Duodenal mucosa (tissue), 2 donors: ENCODE results near the gene BOD1L1.
A peak's percentile ranks its signal among the peaks of the same experiment; 100 is the strongest.

ENCODE experiments used
- H3K27ac ChIP-seq: one replicate; pipeline ENCODE4 v1.7.0; 2013; ENCODE audit warnings: low read depth, low read length
- H3K27me3 ChIP-seq, 2 donors: one replicate each; pipeline ENCODE4 v1.7.0; 2013; ENCODE audit warnings: low read length in 2 of 2, control low read depth in 1 of 2; ENCODE audit not compliant: insufficient read depth in 2 of 2, control insufficient read depth in 1 of 2
- H3K36me3 ChIP-seq, 2 donors: one replicate each; pipeline ENCODE4 v1.7.0; 2013; ENCODE audit warnings: low read length in 2 of 2, control low read depth in 1 of 2; ENCODE audit not compliant: insufficient read depth in 2 of 2, control insufficient read depth in 1 of 2
- H3K4me1 ChIP-seq, 2 donors: one replicate each; pipeline ENCODE4 v1.7.0; 2013; ENCODE audit warnings: low read length in 2 of 2, control low read depth in 1 of 2; ENCODE audit not compliant: insufficient read depth in 2 of 2, control insufficient read depth in 1 of 2
- H3K4me3 ChIP-seq, 2 donors: one replicate each; pipeline ENCODE4 v1.7.0; 2013; ENCODE audit warnings: low read length in 2 of 2, low read depth in 1 of 2
- H3K9ac ChIP-seq, 2 donors: one replicate each; pipeline ENCODE4 v1.7.0; 2013; ENCODE audit warnings: low read length in 2 of 2, low read depth in 1 of 2
- H3K9me3 ChIP-seq, 2 donors: one replicate each; pipeline ENCODE4 v1.7.0; 2013; ENCODE audit warnings: low read length in 2 of 2, control low read depth in 1 of 2; ENCODE audit not compliant: control insufficient read depth in 1 of 2

BOD1L1 gene

GRCh38 chr4:13626492-13627177, 890 bp downstream of the BOD1L1 start:
- Histone ChIP-seq H3K27ac (no peak overlapping the region), H3K27me3 (no peaks in the 10 kb centered on the region), H3K9me3 (no peaks in the 10 kb centered on the region), H3K4me1 (peaks cover 22% of the 10 kb centered on the region in 2 donors), H3K36me3 (peaks cover 0 to 5% of the 10 kb centered on the region in 2 donors), H3K9ac (peak overlapping the region; percentile 74 to 95), H3K4me3 (peak overlapping the region; percentile 86 to 99)

DNA sequence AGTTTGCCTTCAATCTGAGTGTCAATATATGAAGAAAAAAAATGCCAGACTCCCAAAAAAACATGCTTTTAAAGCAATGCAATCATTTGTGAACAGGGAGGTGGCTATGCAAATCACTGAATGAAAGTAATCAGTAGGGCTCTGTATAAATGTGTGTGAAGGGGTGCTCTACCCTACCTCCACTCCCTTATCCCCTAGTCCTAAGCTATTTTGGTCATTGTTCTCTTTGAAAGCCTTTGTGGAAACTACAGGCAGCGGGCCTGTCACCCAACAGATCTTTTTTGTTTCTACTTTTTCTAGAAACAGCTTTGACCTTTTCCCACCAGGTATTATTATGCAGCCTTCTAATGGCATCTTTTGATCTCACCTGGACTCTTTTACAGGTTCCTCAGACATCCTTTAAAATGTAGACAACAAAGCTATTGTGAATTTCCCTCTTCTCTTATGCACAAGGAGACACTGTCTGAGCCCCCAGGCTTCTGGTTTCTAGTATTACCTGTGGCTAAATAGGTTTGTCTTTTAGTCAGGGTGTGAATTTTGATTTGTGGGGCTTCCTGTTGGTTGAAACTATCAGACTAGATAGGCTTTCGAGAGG, 9.2 kb downstream of the BOD1L1 start:
- Histone ChIP-seq H3K4me3 (no peak overlapping the region), H3K27ac (no peak overlapping the region), H3K36me3 (peaks cover 11 to 52% of the 10 kb centered on the region in 2 donors), H3K4me1 (peaks cover 0 to 6% of the 10 kb centered on the region in 2 donors), H3K9me3 (no peaks in the 10 kb centered on the region), H3K9ac (no peak overlapping the region), H3K27me3 (no peaks in the 10 kb centered on the region)

GRCh38 chr4:13617801-13618200, 9.7 kb downstream of the BOD1L1 start:
- Histone ChIP-seq H3K27ac (no peak overlapping the region), H3K4me1 (peaks cover 0 to 6% of the 10 kb centered on the region in 2 donors), H3K27me3 (no peaks in the 10 kb centered on the region), H3K9me3 (no peaks in the 10 kb centered on the region), H3K4me3 (no peak overlapping the region), H3K9ac (no peak overlapping the region), H3K36me3 (peaks cover 13 to 55% of the 10 kb centered on the region in 2 donors)

DNA sequence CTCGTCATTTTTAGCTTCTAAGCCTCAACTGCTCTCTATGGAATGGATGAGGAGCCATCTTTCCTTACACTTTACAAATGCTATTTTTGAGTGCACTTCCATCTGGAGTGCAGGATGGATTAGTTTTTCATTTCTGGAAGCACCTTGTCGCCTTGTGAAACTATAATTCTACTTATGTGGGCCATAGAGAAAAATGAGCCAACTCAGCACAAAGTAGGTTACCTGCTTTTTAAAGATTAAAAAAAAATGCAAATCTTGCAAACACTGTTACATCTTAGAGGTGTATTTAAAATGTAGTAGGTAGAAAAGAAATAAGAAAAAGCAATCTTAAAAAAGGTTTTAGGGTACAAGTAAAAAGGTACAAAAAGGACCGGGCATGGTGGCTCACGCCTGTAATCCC, 10.9 kb downstream of the BOD1L1 start:
- Histone ChIP-seq H3K4me3 (no peak overlapping the region), H3K4me1 (peaks cover 0 to 9% of the 10 kb centered on the region in 2 donors), H3K27ac (no peak overlapping the region), H3K27me3 (no peaks in the 10 kb centered on the region), H3K36me3 (peaks cover 22 to 61% of the 10 kb centered on the region in 2 donors), H3K9me3 (no peaks in the 10 kb centered on the region), H3K9ac (no peak overlapping the region)

DNA sequence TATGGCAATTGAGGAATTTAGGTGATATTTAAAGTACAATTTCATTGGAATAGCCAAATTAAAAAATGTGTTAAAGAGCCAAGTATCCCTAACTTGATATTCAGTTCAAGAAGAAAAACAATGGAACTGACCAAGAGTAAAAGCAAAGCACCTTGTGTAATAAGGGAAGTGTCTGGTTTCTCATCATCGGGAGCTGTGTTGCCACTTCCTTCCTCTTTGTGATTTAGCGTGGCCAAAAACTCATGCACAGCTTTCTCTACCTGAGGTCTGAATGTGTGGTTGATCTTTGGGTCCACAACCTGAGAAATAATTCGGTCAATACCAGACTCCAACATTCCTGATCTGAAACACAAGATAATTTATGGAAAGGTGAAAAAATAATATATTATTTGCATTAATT, 12.4 kb downstream of the BOD1L1 start:
- Histone ChIP-seq H3K36me3 (peaks cover 35 to 72% of the 10 kb centered on the region in 2 donors), H3K4me3 (no peak overlapping the region), H3K9me3 (no peaks in the 10 kb centered on the region), H3K27ac (no peak overlapping the region), H3K27me3 (no peaks in the 10 kb centered on the region), H3K9ac (no peak overlapping the region), H3K4me1 (peaks cover 0 to 9% of the 10 kb centered on the region in 2 donors)

DNA sequence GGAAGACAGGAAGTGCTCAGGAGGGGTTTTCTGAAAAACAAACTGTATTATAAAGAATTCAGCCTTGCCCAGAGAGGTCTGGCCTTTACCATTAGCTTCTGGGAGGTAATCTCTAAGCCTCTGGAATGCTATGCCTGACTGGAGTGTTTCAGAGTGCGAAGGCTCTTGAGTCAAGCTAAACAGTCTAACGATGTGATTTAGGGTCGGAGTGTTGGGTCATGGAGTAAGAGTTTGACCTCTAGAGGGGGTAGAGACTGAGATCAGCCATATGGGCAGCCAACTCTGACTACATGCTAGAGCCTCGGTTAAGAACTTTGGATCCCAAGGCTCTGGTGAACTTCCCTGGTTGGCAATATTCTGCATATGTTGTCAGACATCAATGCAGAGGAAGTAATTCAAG, 15.0 kb downstream of the BOD1L1 start:
- Histone ChIP-seq H3K9me3 (no peaks in the 10 kb centered on the region), H3K27me3 (no peaks in the 10 kb centered on the region), H3K36me3 (peaks cover 42 to 75% of the 10 kb centered on the region in 2 donors), H3K4me3 (no peak overlapping the region), H3K9ac (no peak overlapping the region), H3K4me1 (peaks cover 0 to 9% of the 10 kb centered on the region in 2 donors), H3K27ac (no peak overlapping the region)

DNA sequence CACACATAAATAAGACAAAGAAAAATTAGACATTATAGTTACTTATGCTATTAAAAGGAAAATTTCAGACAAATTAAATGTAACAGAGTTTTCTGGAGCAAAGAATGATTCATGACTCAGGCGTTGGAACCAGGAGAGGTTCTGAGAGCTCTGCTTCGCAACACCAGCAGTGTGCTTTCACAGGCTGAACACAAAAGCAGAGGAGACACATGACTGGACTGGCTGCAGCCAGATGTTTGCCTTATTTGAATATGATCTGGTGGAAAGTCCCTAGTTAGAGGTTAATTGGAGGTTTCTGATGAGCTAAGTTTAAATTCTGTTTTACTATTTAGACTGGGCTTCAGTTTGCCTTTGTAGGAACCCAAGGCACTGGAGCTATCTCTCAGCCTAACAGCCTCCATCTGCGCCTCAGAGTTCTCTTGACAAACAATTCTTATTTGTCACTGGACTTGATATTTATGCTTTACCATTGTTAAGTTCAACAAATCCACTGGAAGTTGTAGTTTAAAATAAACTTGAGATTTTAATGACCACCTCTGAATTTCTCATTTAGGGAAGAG, 16.2 kb downstream of the BOD1L1 start:
- peaks cover 42 to 85% of the 10 kb centered on the region in 2 donors for H3K36me3 ChIP-seq
- no peak overlapping the region for H3K4me3 ChIP-seq
- no peak overlapping the region for H3K27ac ChIP-seq
- no peak overlapping the region for H3K9ac ChIP-seq
- peaks cover 0 to 9% of the 10 kb centered on the region in 2 donors for H3K4me1 ChIP-seq
- no peaks in the 10 kb centered on the region for H3K9me3 ChIP-seq
- no peaks in the 10 kb centered on the region for H3K27me3 ChIP-seq

DNA sequence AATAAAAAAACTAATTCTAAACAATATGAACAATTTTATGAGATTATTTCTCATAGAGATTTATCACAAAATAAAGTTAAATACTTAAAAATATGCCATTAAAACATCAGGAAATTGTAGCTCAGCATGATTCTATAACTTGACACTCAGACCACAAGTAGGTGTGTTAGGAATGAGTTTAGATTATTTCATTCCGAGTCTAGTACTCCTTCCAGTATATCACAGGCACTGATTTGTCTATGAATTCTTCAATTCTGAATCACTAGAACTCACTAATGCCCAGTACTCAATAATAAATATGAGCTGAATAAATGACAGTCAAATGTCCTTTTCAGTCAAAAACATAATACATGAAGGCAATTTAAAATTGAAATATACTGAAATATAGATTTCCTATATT, 22.2 kb downstream of the BOD1L1 start:
- Histone ChIP-seq H3K9ac (no peak overlapping the region), H3K9me3 (no peaks in the 10 kb centered on the region), H3K4me3 (no peak overlapping the region), H3K4me1 (no peaks in the 10 kb centered on the region), H3K36me3 (peaks cover 58 to 90% of the 10 kb centered on the region in 2 donors), H3K27ac (no peak overlapping the region), H3K27me3 (no peaks in the 10 kb centered on the region)

DNA sequence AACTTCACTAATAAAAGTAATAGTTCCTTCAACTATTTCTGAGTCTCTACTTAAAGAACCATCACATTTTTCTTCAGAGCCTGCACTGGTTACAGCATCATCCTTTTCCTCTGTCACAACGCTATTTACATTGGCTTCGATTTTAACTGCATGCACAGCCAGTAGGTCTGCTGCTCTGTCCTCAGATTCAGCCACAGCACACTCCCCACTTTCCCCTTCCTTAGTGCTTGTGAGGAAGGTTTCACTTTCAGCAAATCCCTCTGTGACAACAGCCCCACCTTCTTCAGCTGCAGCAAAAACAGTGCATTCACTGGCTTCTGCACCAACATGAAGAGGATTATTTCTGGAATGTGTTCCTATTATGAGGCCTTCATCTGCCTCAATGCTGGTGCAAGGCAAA, 25.7 kb downstream of the BOD1L1 start:
- H3K36me3 ChIP-seq = peaks cover 57 to 78% of the 10 kb centered on the region in 2 donors
- H3K4me3 ChIP-seq = no peak overlapping the region

DNA sequence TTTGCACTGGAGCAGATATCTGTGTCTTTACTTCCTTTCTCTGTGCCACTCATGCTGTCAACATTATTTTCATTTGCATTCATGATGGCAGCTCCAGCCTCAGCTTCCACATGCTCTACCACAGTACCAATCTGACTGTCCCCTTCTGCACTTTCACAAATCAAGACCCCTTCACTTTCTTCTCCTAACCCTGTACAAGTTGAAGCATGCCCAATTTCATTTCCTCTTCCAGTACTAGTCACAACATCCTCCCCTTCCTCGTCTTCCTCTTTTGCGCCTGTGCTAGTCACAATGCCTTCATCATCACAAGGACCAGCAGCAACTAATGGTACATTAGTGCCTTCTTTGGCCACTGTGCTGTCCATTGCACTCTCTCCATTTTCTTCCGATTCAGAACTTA, 26.5 kb downstream of the BOD1L1 start:
- Histone ChIP-seq H3K27ac (no peak overlapping the region), H3K9me3 (no peaks in the 10 kb centered on the region), H3K4me3 (no peak overlapping the region), H3K36me3 (peaks cover 57 to 80% of the 10 kb centered on the region in 2 donors), H3K4me1 (no peaks in the 10 kb centered on the region), H3K27me3 (no peaks in the 10 kb centered on the region), H3K9ac (no peak overlapping the region)

More for the DNA sequence above, 25.7 kb downstream of the BOD1L1 start:
- Histone ChIP-seq H3K27ac (no peak overlapping the region), H3K27me3 (no peaks in the 10 kb centered on the region), H3K9ac (no peak overlapping the region), H3K9me3 (no peaks in the 10 kb centered on the region), H3K4me1 (no peaks in the 10 kb centered on the region)
